ENCODE results near the gene PI4KB.

GRCh38 chr1:151368393-151369301 lies 41.4 kb upstream of the PI4KB start:
- TF ChIP-seq CTCF (IDR thresholded peaks at IDR 0.05) (no peak), POLR2A (IDR thresholded peaks at IDR 0.05) (no peak)

Measured in lower leg skin (tissue), 3 donors.